Caco-2 (cell line): ENCODE data around the gene PTPRN2. TPM values are rescaled to one million over a fixed set of nuclear protein-coding genes. Genes with fewer than 3 reads are reported as not detected.

Experiments used
- BruUV-seq: library from RNA; stranded (reverse); fragments of 400-500 nt; replicated peaks from 2 replicates; lab custom pipeline; 2021; lab: Mats Ljungman, UMichigan
- CTCF ChIA-PET: fragments of 300-600 bp; sonication (Branson Sonifier 250); formaldehyde crosslinking; loops from one replicate; lab custom pipeline; 2022; ENCODE audit warnings: antibody characterized with exemption; lab: Charles Lee
- POLR2A ChIA-PET: fragments of 300-600 bp; sonication (Branson Sonifier 250); formaldehyde crosslinking; loops from one replicate; lab custom pipeline; 2022; ENCODE audit warnings: antibody characterized with exemption; lab: Charles Lee
- DNase-seq, 2 experiments: peaks; one replicate each; pipeline versions ENCODE4 v3.0.0 to v3.0.0-alpha.2; 2020 to 2022
- H3K27me3 ChIP-seq: replicated peaks from 2 replicates; pipeline ENCODE4 v1.6.0; 2011; ENCODE audit warnings: low read length; ENCODE audit not compliant: control insufficient read depth, insufficient read depth
- H3K36me3 ChIP-seq: 2 replicates; pipeline ENCODE4 v1.5.1; 2011; ENCODE audit warnings: low read length; ENCODE audit not compliant: control insufficient read depth, insufficient read depth
- H3K4me1 ChIP-seq: fragments of 250-450 bp; sonication (Bioruptor Pico); 2 replicates; pipeline ENCODE4 v1.5.1; 2020; ENCODE audit warnings: mild to moderate bottlenecking
- H3K4me3 ChIP-seq: 2 replicates; pipeline ENCODE4 v1.5.1; 2011; ENCODE audit warnings: low read depth, mild to moderate bottlenecking, control low read depth, low read length
- H3K9me3 ChIP-seq: fragments of 250-450 bp; sonication (Bioruptor Pico); 2 replicates; pipeline ENCODE4 v1.5.1; 2020; ENCODE audit warnings: mild to moderate bottlenecking, moderate library complexity
- H3K27ac Mint-ChIP-seq: one replicate; pipeline ENCODE4 v1.8.0; 2022; ENCODE audit warnings: mixed read lengths; ENCODE audit not compliant: unreplicated experiment
- H3K27me3 Mint-ChIP-seq: one replicate; pipeline ENCODE4 v1.8.0; 2022; ENCODE audit warnings: mixed read lengths; ENCODE audit not compliant: insufficient read depth, unreplicated experiment
- H3K36me3 Mint-ChIP-seq: one replicate; pipeline ENCODE4 v1.8.0; 2022; ENCODE audit warnings: mild to moderate bottlenecking, mixed read lengths; ENCODE audit not compliant: insufficient read depth, unreplicated experiment
- H3K4me1 Mint-ChIP-seq: one replicate; pipeline ENCODE4 v1.8.0; 2022; ENCODE audit warnings: low read depth, mixed read lengths; ENCODE audit not compliant: unreplicated experiment
- H3K4me3 Mint-ChIP-seq: one replicate; pipeline ENCODE4 v1.8.0; 2022; ENCODE audit warnings: mild to moderate bottlenecking, moderate library complexity, mixed read lengths; ENCODE audit not compliant: unreplicated experiment
- H3K9me3 Mint-ChIP-seq: one replicate; pipeline ENCODE4 v1.8.0; 2022; ENCODE audit warnings: mixed read lengths; ENCODE audit not compliant: unreplicated experiment
- CTCF ChIP-seq, 2 experiments: fragments of 200-600 bp in 1 of 2; IDR thresholded peaks; 1 replicate in 1 of 2; 2 replicates in 1 of 2; pipeline versions ENCODE4 v1.5.1 to v1.8.0; 2011 to 2022; ENCODE audit warnings: antibody characterized with exemption in 1 of 2, control low read depth in 1 of 2, inconsistent platforms in 1 of 2, low read depth in 1 of 2, low read length in 1 of 2, mild to moderate bottlenecking in 1 of 2, moderate library complexity in 1 of 2; ENCODE audit not compliant: insufficient read depth in 1 of 2, severe bottlenecking in 1 of 2, unreplicated experiment in 1 of 2
- intact Hi-C: fragments of 100-400 bp; cut with micrococcal nuclease; formaldehyde crosslinking; loops from one replicate; pipeline ENCODE4 v1.10.0; 2022; ENCODE audit not compliant: unreplicated experiment
- total RNA-seq: library from RNA; stranded (reverse); gene quantifications from 2 replicates; pipeline ENCODE4 v1.2.3, GENCODE V29; 2022

Gene PTPRN2
- total RNA-seq, 1 experiment from 2014 or later: 1.4 TPM

GRCh38 chr7:157853789-157854065 lies 733.9 kb downstream of the PTPRN2 start:
- Histone ChIP-seq H3K9me3 (no peaks in the 10 kb centered on the region), H3K4me3 (no peak overlapping the region), H3K4me1 (no peaks in the 10 kb centered on the region), H3K27me3 (no peaks in the 10 kb centered on the region), H3K36me3 (no peaks in the 10 kb centered on the region)
- Mint-ChIP-seq H3K27ac (no peak overlapping the region), H3K4me3 (no peak overlapping the region), H3K4me1 (no peaks in the 10 kb centered on the region), H3K9me3 (no peaks in the 10 kb centered on the region), H3K27me3 (no peaks in the 10 kb centered on the region), H3K36me3 (no peaks in the 10 kb centered on the region)
- no peak for TF ChIP-seq CTCF (IDR thresholded peaks at IDR 0.05; ENCODE audit: insufficient read depth in 1 of 2, low read depth in 1 of 2, low read length in 1 of 2, severe bottlenecking in 1 of 2, unreplicated experiment in 1 of 2)
- no peak for DNase-seq
- BruUV-seq: no TSS peak
- ChIA-PET CTCF (no interaction called here), POLR2A (no interaction called here)
- intact Hi-C loops: no loop called here

GRCh38 chr7:157853076-157853788 lies 734.4 kb downstream of the PTPRN2 start:
- no peaks in the 10 kb centered on the region for H3K36me3 Mint-ChIP-seq
- H3K4me3 ChIP-seq: no peak overlapping the region
- H3K27me3 ChIP-seq: no peaks in the 10 kb centered on the region
- CTCF ChIA-PET: no interaction called here
- POLR2A ChIA-PET: no interaction called here
- no peaks in the 10 kb centered on the region for H3K4me1 Mint-ChIP-seq
- no peaks in the 10 kb centered on the region for H3K4me1 ChIP-seq
- no peak for DNase-seq
- BruUV-seq: no TSS peak
- H3K36me3 ChIP-seq: no peaks in the 10 kb centered on the region
- H3K9me3 Mint-ChIP-seq: no peaks in the 10 kb centered on the region
- H3K9me3 ChIP-seq: no peaks in the 10 kb centered on the region
- H3K4me3 Mint-ChIP-seq: no peak overlapping the region
- intact Hi-C loops: no loop called here
- no peak overlapping the region for H3K27ac Mint-ChIP-seq
- TF ChIP-seq CTCF (IDR thresholded peaks at IDR 0.05; ENCODE audit: insufficient read depth in 1 of 2, low read depth in 1 of 2, low read length in 1 of 2, severe bottlenecking in 1 of 2, unreplicated experiment in 1 of 2): no peak
- no peaks in the 10 kb centered on the region for H3K27me3 Mint-ChIP-seq

GRCh38 chr7:157851501-157852067 lies 736.0 kb downstream of the PTPRN2 start:
- no peak for DNase-seq
- Mint-ChIP-seq H3K9me3 (no peaks in the 10 kb centered on the region), H3K4me1 (no peaks in the 10 kb centered on the region), H3K27me3 (no peaks in the 10 kb centered on the region), H3K4me3 (no peak overlapping the region), H3K36me3 (no peaks in the 10 kb centered on the region), H3K27ac (no peak overlapping the region)
- no peaks in the 10 kb centered on the region for H3K4me1 ChIP-seq
- intact Hi-C loops: no loop called here
- no TSS peak for BruUV-seq
- ChIA-PET POLR2A (no interaction called here), CTCF (no interaction called here)
- H3K9me3 ChIP-seq: no peaks in the 10 kb centered on the region
- no peaks in the 10 kb centered on the region for H3K27me3 ChIP-seq
- H3K36me3 ChIP-seq: no peaks in the 10 kb centered on the region
- no peak for TF ChIP-seq CTCF (IDR thresholded peaks at IDR 0.05; ENCODE audit: insufficient read depth in 1 of 2, low read depth in 1 of 2, low read length in 1 of 2, severe bottlenecking in 1 of 2, unreplicated experiment in 1 of 2)
- H3K4me3 ChIP-seq: no peak overlapping the region
